HG03575 (cell line): ENCODE results near the gene DAPK3.
"Not testable (repeated sequence)": the region's sequence is repeated elsewhere in the genome, so short reads cannot be mapped to it uniquely, and the experiment has no call there.

Experiments
- ATAC-seq: cut with Tn5 transposase; IDR thresholded peaks from one replicate; pipeline ENCODE4 v1.9.1; 2021; ENCODE audit not compliant: unreplicated experiment, insufficient number of reproducible peaks, low FRiP score; ENCODE audit errors: extremely low read depth

The DAPK3 gene

DNA sequence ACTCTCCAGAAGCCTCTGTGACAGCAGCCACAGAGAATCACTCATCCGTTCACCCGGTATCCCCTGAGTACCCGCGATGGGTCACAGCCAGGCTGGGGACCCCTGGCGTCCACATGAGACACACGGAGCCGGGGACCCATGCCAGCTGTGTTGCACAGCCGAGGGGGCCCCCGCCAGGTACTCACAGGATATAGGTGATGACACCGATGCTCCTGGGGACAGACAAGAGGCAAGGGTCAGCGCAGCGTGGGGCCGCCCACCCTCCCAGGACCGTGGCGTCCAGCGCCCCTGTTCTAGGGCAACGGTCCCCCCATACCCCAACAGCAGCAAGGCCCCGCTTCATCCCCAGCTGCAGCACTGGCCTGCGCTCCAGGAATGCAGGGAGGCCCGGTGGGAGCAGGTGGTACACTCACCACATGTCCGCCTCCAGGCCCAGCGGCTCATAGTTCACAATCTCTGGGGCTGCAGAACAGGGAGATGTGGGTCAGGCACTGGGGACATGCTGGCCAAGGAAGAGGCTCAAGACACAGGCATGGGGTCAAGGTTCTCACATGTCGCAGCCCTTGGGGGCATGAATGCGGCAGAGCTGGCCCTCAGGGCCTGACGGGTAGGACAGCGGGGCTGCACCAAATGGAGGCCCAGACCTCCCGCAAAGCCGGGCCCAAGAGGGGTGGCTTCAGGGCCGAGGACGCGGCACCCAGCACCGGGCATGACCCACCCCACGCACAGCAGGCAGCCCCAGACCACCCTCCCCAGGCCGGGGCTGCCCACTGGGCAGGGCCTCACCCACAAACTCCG lies 7.2 kb downstream of the DAPK3 start:
- no peak for ATAC-seq

DNA sequence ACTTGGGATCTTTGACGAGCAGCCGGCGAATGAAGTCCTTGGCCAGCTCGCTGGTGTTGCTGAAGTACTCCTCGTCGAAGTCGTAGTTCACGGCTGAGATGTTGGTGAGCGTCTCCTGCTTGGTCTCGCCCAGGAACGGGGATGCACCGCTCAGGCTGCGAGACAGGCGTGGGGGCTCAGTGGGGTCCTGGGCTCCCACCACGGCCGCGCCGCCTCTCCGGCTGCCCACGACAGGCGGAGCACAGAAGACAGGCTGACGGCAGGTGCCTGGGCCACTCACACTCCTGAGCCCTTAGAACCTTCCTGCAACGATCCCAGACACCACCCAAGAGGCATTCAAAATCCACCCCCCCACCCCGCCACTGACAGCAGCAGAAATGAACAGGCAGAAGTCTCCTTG lies 9.9 kb downstream of the DAPK3 start:
- ATAC-seq, result no peak

DNA sequence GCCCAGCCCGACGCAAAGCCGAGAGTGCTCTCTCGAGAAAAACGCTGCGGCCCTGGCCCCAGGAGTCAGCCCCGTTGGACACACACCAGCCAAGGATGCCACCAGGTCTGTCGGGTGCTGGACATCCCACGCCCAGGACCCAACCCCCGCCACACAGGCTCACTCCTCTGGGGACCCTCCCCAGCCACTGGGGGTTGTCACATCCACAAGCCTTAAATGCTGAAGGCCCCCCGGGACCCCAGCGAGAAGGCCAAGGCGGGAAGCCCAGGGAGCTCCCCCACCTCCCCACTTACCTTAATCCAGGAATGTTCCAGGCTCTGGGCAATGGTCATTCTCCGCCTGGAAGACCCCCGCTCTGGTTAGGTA lies 11.2 kb downstream of the DAPK3 start:
- ATAC-seq, result no peak

DNA sequence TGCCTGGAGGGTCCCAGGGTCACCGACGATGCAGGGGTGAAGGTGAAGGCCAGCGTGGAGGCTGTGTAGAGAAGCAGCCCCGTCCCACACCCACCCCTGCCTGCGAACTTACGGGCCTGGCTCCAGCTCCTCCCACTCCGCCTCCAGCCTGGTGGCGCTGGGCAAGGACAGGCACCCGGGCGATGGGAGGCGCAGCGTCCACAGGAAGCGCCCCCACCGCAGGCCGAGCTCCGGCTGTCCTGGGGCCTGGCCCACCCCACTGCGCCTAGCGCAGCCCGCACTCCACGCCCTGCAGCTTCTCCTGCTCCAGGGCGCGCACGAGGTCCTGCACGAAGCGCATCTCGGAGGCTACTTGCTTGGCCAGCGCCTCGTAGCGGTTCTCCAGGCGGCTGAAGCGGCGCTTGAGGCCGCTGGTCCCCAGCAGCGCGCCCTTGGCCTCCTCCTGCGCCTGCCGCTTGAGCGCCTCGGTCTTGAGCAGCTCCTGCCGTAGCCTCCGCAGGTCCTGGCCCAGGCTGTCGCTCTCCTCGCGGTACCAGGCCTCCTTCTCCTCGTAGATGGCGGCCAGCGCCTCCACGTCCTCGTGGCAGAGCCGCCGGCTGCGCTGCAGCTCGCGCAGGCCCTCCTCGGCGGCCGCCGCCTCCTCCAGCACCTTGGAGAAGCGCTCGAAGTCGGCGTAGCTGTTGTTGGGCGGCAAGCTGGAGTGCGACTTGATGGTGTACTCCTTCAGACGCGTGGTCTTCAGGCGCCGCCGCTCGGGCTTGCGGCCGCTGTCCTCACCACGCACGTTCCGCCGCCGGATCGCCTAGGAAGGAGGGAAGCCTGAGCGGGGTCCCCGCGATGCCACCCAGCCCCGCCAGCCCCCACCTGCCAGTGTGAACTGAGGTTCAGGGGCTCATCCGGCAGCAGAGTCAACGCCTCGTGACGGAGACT lies 11.8 kb downstream of the DAPK3 start:
- no peak for ATAC-seq

DNA sequence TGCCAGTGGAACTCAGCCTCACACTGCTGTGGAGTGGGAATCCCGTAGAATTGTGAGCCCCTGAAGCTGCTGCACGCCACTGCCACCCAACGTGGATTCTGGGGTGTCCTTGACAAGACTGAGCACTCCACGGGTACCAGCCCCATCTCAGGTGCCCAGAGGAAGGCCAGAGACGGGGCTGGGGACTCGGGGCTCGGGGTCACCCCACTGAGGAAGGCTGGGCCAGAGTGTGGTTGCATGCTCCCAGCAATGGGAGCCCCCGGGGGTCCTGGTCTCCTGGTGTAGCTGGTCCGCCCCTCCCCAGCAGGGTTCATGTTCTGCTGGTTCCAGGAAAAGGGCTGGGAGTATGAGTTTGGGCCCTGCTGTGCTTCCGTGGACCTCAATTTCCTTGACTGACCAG lies 15.2 kb downstream of the DAPK3 start:
- no peak for ATAC-seq

DNA sequence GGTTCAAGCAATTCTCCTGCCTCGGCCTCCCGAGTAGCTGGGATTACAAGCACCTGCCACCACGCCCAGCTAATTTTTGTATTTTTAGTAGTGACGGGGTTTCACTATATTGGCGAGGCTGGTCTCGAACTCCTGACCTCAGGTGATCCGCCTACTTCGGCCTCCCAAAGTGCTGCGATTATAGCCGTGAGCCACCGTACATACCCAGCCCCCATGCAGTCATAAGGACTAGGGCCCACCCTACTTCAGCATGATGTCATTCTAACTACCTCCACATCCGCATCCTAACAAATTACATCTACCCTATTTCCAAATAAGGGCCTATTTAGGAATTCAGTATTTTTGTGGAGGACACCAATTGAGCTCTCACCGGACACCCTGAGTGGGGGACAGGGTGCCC lies 15.6 kb downstream of the DAPK3 start:
- not testable (repeated sequence) for ATAC-seq

DNA sequence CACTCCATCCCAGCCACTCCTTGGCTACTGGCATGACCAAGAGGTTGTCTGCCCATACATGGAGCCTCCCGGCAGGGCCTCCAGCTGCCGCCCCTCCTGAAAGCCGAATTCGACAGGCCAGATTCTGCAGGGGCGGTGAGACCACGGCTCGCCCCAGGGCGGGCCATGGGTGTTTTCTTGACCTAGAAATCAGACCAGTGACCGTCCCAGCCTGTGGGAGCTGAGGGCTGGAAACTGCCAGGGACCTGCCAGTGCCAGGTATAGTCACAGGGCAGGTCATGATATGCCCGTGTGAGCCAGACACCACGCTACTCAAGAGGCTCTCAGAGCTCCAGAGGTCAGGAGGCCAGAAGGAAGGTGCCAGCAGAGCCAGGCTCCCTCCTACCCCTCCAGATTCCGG lies 16.8 kb downstream of the DAPK3 start:
- no peak for ATAC-seq

DNA sequence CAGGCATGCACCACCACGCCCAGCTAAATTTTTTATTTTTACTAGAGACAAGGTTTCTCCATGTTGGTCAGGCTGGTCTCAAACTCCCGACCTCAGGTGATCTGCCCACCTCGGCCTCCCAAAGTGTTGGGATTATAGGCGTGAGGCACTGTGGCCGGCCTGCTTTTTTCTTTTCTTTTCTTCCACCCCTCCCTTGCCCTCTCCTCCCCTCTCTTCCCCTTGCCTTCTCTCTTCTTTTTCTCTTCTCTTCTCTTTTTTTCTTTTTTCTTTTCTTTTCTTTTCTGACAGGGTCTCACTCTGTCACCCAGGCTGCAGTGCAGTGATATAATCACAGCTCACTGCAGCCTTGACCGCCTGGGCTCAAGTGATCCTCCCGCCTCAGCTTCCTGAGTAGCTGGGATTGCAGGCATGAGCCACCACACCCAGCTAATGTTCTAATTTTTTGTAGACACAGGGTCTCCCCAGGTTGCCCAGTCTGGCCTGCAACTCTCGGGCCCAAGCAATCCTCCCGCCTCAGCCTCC lies 18.1 kb downstream of the DAPK3 start:
- not testable (repeated sequence) for ATAC-seq

DNA sequence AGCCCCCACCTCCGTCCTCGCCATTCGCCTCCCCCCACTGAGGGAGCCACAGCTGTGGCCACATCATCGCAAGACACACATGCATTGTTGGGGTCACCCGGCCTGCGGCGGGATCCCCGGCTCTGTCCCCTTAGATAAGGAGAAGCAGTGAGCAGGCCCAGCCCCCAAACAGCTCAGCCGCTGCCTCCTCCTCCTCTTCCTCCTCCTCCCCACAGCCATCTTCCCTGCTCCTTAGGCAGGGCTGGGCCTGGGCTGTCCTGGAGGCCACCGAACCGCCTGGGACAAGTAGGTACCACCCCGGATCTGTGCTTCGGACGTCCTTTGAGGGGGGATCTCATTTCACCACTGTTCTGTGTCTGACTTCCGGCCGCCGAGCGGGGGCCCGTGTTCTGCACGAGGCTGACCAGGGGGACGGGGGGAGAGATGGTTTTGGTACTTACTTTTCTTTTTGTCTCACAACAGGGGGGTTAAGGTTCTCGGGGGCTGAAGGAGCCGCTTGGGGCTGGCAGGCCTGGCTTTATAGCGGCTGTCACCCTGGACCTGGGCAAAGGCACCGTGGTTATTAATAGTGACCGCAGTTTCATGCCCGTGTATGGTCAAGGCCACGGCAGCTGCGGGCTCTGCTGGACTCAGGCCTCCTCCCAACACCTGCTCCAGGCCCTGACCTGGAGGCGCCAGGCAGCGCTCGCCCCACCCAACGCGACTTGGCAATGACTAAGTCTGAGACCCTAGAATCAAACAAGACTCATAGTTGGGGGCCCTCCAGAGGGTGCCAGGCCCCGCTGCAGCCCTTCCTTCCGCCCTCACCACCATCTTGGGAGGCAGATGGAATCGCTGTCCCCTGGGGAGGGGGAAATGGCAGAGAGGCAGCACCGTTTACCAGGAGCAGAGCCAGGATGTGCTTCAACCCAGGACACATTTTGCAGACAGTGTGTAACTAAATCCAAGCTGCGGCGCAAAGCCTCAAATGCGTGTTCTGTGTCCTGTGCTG lies 19.7 kb downstream of the DAPK3 start:
- ATAC-seq, result no peak

DNA sequence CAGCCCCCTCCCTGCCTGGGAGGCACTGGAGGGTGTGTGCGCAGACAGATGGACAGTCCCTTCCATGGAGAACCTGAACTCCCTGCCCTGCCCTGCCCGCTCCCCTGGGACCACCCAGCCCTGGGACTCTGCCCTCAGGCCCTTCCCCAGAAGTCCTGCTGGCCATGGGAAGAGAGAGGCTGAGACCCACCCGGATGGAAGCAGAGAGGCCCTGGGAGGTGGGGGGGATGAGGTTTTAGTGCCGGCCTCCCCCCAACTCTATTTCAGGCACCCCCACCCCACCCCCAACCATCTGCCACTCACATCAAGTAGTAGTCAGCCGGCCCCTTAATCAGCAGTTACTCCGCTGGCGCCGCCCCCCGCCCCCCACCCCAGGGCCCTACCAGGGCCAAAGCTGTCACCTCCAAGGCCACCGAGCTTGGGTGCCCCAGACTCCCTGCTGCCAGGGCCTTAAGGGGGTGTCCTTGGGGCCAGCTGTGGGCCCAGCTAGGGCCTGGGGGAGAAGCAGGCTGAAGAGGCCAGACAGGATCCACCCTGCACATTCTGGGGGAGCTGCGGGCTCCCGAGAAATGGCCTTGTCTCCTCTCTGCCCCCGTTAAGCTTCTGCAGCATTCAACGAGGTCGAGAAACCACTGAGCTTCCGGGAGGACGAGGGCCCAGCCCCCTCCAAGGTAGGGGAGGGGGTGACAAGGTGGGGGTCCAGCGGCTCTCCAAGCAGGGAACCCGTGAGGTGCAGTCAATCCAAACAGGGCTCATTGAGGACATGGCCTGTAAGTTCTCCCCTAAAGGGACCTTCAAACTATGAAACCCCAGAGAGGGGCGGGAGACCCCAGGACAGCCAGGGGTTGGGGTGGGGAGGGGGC lies 20.7 kb downstream of the DAPK3 start:
- no peak for ATAC-seq

DNA sequence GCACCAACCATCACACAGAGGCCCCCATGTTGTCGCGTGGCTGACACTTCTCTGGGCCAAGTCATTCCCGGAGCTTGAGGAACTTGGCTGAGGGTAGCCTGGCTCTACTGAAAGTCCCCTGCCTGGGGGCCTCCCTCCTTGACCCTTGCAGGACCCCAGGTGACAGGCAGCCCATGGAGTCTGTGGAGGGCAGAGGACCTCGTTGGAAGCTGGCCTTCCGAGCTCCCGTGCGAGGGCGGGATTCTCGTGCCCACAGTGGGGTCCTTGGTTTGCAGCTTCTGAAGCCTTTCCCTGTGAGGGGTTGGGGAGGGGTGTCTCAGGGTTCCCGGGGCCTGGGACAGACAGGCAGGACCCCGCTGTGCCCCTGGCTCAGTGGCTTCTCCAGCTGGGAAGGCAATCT lies 21.6 kb downstream of the DAPK3 start:
- no peak for ATAC-seq

DNA sequence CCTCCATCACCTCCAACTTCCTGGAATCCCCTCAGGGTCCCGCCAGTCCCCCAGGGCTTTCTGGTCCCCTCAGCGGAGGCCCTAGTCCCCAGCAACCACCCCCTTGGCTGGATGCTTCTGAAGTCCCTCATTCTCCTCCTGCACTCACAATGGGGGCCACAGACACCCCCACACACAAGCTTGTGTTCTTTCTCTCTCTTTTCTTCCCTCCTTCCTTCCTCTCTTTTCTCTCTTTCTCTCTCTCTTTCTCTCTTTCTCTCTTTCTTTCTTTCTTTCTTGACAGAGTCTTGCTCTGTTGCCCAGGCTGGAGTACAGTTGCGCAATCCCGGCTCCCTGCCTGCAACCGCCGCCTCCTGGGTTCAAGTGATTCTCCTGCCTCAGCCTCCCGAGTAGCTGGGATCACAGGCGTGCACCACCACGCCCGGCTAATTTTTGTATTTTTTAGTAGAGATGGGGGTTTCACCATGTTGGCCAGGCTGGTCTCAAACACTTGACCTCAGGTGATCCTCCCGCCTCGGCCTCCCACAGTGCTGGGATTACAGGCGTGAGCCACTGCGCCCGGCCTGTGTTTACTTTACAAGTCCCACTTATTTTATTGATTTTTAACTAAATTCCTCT lies 23.5 kb downstream of the DAPK3 start:
- not testable (repeated sequence) for ATAC-seq

DNA sequence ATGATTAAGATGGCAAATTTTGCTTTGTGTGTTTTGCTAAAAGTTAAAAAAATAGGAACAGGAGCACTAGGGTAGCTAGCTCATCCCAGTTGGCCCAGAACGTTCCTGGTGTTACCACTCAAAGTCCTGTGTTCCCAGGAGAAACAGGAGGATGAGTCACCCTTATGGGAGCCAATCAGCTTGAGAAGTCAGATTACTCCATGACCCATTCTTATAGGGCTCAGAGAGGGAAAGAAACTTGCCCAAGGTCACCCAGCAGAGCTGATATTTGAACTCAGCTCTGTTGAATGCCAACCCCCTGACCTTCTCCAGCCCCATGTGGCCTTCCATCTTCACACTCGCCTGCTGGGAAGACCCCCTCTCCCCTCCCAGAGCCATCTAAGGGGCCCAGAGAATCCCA lies 25.1 kb downstream of the DAPK3 start:
- ATAC-seq, result no peak

DNA sequence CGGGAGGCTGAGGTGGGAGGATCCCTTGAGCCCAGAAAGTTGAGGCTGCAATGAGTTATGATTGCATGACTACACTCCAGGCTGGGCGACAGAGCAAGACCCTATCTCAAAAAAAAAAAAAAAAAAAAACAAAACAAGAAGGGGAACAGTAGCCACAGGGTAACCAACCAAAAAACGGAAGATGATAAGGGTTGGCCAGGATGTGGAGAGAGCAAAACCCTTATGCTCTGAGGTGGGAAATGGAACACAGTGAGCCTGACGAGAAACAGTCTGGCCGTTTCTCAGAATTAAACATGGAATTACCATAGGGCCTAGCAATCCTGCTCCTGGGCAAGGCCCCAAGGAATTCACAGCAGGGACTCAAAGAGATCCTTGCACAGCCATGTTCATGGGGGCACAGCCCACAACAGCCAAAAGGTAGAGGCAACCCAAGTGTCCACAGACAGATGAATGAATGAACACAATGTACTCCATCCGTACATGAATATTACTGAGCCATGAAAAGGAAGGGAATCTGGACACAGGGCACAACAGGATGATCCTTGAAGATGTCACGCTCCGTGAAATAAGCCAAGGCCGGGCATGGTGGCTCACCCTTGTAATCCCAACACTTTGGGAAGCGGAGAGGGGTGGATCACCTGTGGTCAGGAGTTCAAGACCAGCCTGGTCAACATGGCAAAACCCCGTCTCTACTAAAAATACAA lies 26.7 kb downstream of the DAPK3 start:
- ATAC-seq, result no peak

DNA sequence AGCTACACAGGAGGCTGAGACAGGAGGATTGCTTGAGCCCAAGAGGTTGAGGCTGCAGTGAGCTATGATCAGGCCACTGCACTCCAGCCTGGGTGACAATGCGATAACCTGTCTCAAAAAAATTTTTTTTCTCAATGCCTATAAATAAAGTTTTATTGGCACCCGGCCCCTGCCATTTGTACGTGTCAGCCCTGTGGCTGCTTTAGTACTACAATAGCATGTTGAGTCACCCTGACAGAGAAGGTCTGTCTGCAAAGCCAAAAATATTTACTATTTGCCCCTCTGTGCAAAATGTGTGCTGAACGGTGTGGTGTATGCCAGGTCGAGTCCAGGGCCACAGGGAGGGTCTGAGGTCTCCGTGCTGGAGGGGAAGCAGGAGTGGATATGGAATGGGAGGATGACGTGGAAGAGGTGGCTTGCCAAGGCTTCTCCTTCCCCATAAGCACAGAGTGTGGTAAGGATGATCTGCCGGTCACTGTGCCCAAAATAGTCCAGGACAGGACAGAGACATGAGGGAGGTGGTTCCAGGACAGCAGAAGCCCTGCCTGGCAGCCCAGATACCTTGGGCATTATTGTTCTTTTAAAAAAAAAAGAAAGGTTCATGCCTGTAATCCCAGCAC lies 28.0 kb downstream of the DAPK3 start:
- no peak for ATAC-seq

DNA sequence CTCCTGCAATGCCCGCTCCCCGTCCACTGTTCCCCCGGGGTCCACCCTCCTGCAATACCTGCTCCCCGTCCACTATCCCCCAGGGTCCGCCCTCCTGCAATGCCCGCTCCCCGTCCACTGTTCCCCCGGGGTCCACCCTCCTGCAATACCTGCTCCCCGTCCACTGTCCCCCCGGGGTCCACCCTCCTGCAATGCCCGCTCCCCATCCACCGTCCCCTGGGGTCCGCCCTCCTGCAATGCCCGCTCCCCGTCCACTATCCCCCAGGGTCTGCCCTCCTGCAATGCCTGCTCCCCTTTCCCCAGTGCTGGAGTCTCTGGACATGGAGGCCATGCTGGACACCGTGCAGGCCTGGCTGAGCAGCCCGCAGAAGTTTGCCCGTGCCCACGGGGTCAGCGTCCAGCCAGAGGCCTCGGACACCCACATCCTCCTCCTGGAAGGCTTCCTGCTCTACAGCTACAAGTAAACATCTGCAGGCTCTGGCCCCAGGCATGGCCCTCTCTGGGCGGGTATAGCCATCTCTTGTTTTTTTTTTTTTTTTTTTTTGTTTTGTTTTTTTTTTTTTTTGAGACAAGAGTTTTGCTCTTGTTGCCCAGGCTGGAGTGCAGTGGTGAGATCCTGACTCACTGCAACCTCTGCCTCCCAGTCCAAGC lies 32.5 kb downstream of the DAPK3 start:
- ATAC-seq, result not testable (repeated sequence)
